GM12878 (cell line): ENCODE measurements around the gene VIT. TPM values are rescaled to one million over a fixed set of nuclear protein-coding genes. Genes with fewer than 3 reads are reported as not detected.
"Not testable (repeated sequence)": the region's sequence is repeated elsewhere in the genome, so short reads cannot be mapped to it uniquely, and the experiment has no call there.

Experiments used
- ATAC-seq: fragments of 200-7000 bp; cut with Tn5 transposase; 3 replicates; pipeline ENCODE4 v1.9.1; 2020; ENCODE audit warnings: mild to moderate bottlenecking, moderate library complexity
- BruUV-seq: library from RNA; stranded (reverse); fragments of 400-500 nt; replicated peaks from 2 replicates; lab custom pipeline; 2021; lab: Mats Ljungman, UMichigan
- CTCF ChIA-PET: fragments of 300-600 bp; sonication (Branson Sonifier 250); formaldehyde crosslinking; extraction: SDS; loops from one replicate; lab custom pipeline; 2021; ENCODE audit warnings: inconsistent platforms; lab: Yijun Ruan, JAX
- POLR2A ChIA-PET: fragments of 350-600 bp; formaldehyde crosslinking; extraction: SDS; loops from one replicate; lab custom pipeline; 2021; ENCODE audit warnings: inconsistent platforms; lab: Charles Lee
- RAD21 ChIA-PET: fragments of 300-600 bp; sonication (Branson Sonifier 250); formaldehyde crosslinking; loops from one replicate; lab custom pipeline; 2023; ENCODE audit warnings: antibody characterized with exemption; ENCODE audit not compliant: unreplicated experiment; lab: Charles Lee
- SMC1A ChIA-PET: fragments of 300-600 bp; sonication (Branson Sonifier 250); formaldehyde crosslinking; loops from one replicate; lab custom pipeline; 2023; ENCODE audit not compliant: unreplicated experiment, uncharacterized antibody; lab: Charles Lee
- DNase-seq: peaks from one replicate; pipeline ENCODE4 v3.0.0-alpha.2; 2011; ENCODE audit warnings: low read depth, low spot score
- FAIRE-seq: peaks from 3 replicates; lab custom pipeline; 2011; peaks lifted over from hg19 to GRCh38; lab: Jason Lieb, UNC
- H2AFZ ChIP-seq: 2 replicates; pipeline ENCODE4 v1.6.0; 2011; ENCODE audit warnings: low read depth, low read length, control low read depth; ENCODE audit not compliant: control insufficient read depth
- H3K27ac ChIP-seq: 2 replicates; pipeline ENCODE4 v1.5.1; 2011; ENCODE audit warnings: control low read depth; ENCODE audit not compliant: control insufficient read depth, insufficient read depth
- H3K27me3 ChIP-seq, 2 experiments: replicated peaks in 1 of 2; 2 replicates each; pipeline versions ENCODE4 v1.6.0 to v1.6.1; 2011; ENCODE audit warnings: low read length in 1 of 2; ENCODE audit not compliant: control insufficient read depth in 2 of 2, insufficient read depth in 2 of 2
- H3K36me3 ChIP-seq, 2 experiments: 2 replicates each; pipeline ENCODE4 v1.5.1; 2011; ENCODE audit warnings: low read length in 1 of 2; ENCODE audit not compliant: control insufficient read depth in 2 of 2, insufficient read depth in 2 of 2
- H3K4me1 ChIP-seq: 2 replicates; pipeline ENCODE4 v1.6.1; 2011; ENCODE audit warnings: mild to moderate bottlenecking, low read length, moderate library complexity, mixed read lengths; ENCODE audit not compliant: control insufficient read depth, insufficient read depth
- H3K4me2 ChIP-seq: 2 replicates; pipeline ENCODE4 v1.6.0; 2011; ENCODE audit warnings: control low read depth; ENCODE audit not compliant: control insufficient read depth, insufficient read depth
- H3K4me3 ChIP-seq: fragments of 200-600 bp; sonication (generic); 2 replicates; pipeline ENCODE4 v1.5.1; 2016
- H3K79me2 ChIP-seq: 2 replicates; pipeline ENCODE4 v1.6.0; 2011; ENCODE audit warnings: low read length; ENCODE audit not compliant: control insufficient read depth, insufficient read depth
- H3K9ac ChIP-seq: 2 replicates; pipeline ENCODE4 v1.8.0; 2011; ENCODE audit warnings: low read length, control low read depth, mixed read lengths; ENCODE audit not compliant: control insufficient read depth, insufficient read depth
- H3K9me3 ChIP-seq: replicated peaks from 3 replicates; pipeline ENCODE4 v1.5.1; 2011; ENCODE audit warnings: mild to moderate bottlenecking, low read length; ENCODE audit not compliant: control insufficient read depth, insufficient read depth
- H4K20me1 ChIP-seq: 2 replicates; pipeline ENCODE4 v1.6.0; 2011; ENCODE audit not compliant: control insufficient read depth, insufficient read depth
- CBX5 ChIP-seq: sonication (generic); IDR thresholded peaks from 2 replicates; pipeline ENCODE4 v1.6.1; 2016; ENCODE audit warnings: low read depth, moderate library complexity, mild to moderate bottlenecking, inconsistent platforms
- E2F8 ChIP-seq: fragments of 450-650 bp; IDR thresholded peaks from 2 replicates; pipeline ENCODE4 v1.6.1; 2018; ENCODE audit warnings: mild to moderate bottlenecking, low read depth, moderate library complexity; ENCODE audit not compliant: partially characterized antibody
- LARP7 ChIP-seq: fragments of 450-650 bp; IDR thresholded peaks from 2 replicates; pipeline ENCODE4 v1.6.1; 2017; ENCODE audit warnings: mild to moderate bottlenecking
- RBBP5 ChIP-seq: fragments of 200-600 bp; sonication (generic); conservative IDR thresholded peaks from 2 replicates; pipeline ENCODE4 v1.6.1; 2016
- RFX5 ChIP-seq: IDR thresholded peaks from 2 replicates; pipeline ENCODE4 v1.6.1; 2011; ENCODE audit warnings: low read depth, low read length, improper control_type of control experiment
- SMARCA5 ChIP-seq: fragments of 450-650 bp; IDR thresholded peaks from 2 replicates; pipeline ENCODE4 v1.6.1; 2017; ENCODE audit warnings: mild to moderate bottlenecking
- ZNF217 ChIP-seq: fragments of 450-650 bp; IDR thresholded peaks from 2 replicates; pipeline ENCODE4 v1.6.1; 2017; ENCODE audit warnings: antibody characterized with exemption, mild to moderate bottlenecking
- WGBS: methylation state at CpG from one replicate; pipeline ENCODE4 v1.1.6; 2016; ENCODE audit warnings: low lambda C conversion rate; ENCODE audit not compliant: insufficient replicate concordance, insufficient coverage; ENCODE audit errors: missing lambda C conversion rate; 5-methylcytosine and 5-hydroxymethylcytosine counted together
- in situ Hi-C: fragments of 300-500 bp; cut with MboI; formaldehyde crosslinking; loops from 9 replicates; pipeline ENCODE4 v1.14.3; 2018; ENCODE audit warnings: mixed read lengths
- intact Hi-C: fragments of 100-400 bp; cut with micrococcal nuclease; formaldehyde crosslinking; loops from one replicate; pipeline ENCODE4 v1.14.2; 2022; ENCODE audit not compliant: unreplicated experiment
- polyA plus RNA-seq, 11 experiments: library from polyadenylated mRNA; depleted of rRNA in 4 of 11; unstranded in 6 of 11; stranded (reverse) in 5 of 11; fragments of >200 nt; fragmentation: Nextera tagmentation in 4 of 11; fragmentation: Illumina TruSeq in 1 of 11; extraction: Ambion mirVana in 4 of 11; extraction: Trizol in 1 of 11; gene quantifications; 1 replicate in 1 of 11; 2 replicates in 10 of 11; pipeline versions ENCODE4 v1.2.1 to v1.2.3, GENCODE V29; 2011 to 2016; ENCODE audit warnings: inconsistent platforms in 2 of 11, missing spikeins in 2 of 11, low read depth in 1 of 11
- total RNA-seq, 4 experiments: library from RNA; depleted of rRNA in 3 of 4; stranded (reverse); fragments of >200 nt in 3 of 4; fragmentation: Illumina TruSeq in 1 of 4; extraction: Trizol in 1 of 4; gene quantifications; 2 replicates each; pipeline versions ENCODE4 v1.2.1 to v1.2.3, GENCODE V29; 2013 to 2021
- TF ChIP-seq, protein P1 (sequence below): IDR thresholded peaks from 2 replicates; pipeline ENCODE4 v1.6.1; 2012; ENCODE audit warnings: improper control_type of control experiment, low read depth, low read length; ENCODE audit not compliant: insufficient replicate concordance

VIT gene
- total and polyA plus RNA-seq, 10 of the 15 experiments (the other 5 are each of a cell fraction or from before 2014, with no cell fraction given) = 0.05 to 0.14 TPM; not detected in 8

DNA sequence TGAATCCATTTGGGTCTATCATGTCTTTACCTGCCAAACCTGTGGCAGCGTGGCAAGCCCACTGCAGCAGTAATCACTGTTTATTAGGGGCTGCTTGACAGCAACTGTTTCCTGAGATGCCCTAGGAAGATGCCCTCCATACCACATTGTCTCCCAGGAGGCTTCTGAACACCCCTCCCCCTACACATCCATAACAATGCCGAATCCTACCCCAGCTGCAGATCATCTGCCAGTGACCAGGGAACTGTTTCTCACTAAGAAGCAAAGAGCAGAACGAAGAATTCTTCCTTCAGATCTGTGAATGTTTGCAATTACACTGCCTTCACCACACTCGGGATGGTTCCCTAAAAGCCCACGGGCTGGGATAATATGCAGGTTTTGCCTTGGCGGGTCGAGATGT, 127.8 kb downstream of the VIT start (continued):
- no peak for TF ChIP-seq RFX5

DNA sequence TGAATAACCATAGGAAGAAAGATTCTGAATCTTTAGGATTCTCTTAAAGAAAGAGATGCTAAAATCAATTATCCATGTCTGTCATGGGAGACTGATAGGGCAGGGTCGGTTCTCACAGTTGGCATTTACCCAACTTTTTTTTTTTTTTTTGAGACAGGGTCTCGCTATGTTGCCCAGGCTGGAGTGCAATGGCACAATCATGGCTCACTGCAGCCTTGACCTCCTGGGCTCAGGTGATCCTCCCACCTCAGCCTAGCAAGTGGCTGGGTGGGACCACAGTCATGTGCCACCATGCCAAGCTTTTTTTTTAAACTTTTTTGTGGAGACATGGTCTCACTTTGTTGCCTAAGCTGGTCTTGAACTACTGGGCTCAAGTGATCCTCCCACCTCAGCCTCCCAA, 128.2 kb downstream of the VIT start:
- H2AFZ ChIP-seq, H3K27ac ChIP-seq, H3K4me3 ChIP-seq, H4K20me1 ChIP-seq, H3K36me3 ChIP-seq, H3K4me2 ChIP-seq, in situ Hi-C loops, FAIRE-seq, H3K4me1 ChIP-seq, H3K79me2 ChIP-seq, intact Hi-C loops, H3K9ac ChIP-seq, DNase-seq, BruUV-seq, H3K9me3 ChIP-seq, POLR2A ChIA-PET, RAD21 ChIA-PET, CTCF ChIA-PET, H3K27me3 ChIP-seq, ATAC-seq: not testable (repeated sequence)
- SMC1A ChIA-PET = interaction anchor here (0.6 kb wide), 1 partner anchor 157 kb away, joined by 3 read pairs; no protein-coding TSS in a partner anchor
- WGBS = 20% methylated on average over 2 of the region's 2 CpGs

- H3K27ac ChIP-seq = no peak overlapping the region
- WGBS = 100% methylated on average over 1 of the region's 1 CpG
- H3K79me2 ChIP-seq = no peaks in the 10 kb centered on the region
- H3K9me3 ChIP-seq = no peaks in the 10 kb centered on the region
- peak; percentile 46; the same call in 2 of the 3 replicates for ATAC-seq
- intact Hi-C loops (no loop called here), in situ Hi-C loops (no loop called here)
- CTCF ChIA-PET = no interaction called here
- H3K4me2 ChIP-seq = no peak overlapping the region
- H3K4me3 ChIP-seq = no peak overlapping the region
- no TSS peak for BruUV-seq
- POLR2A ChIA-PET = no interaction called here
- SMC1A ChIA-PET = interaction anchor here (1.1 to 1.7 kb wide), 2 partner anchors 10 to 12 kb away, joined by 3 to 7 read pairs; no protein-coding TSS in a partner anchor
- FAIRE-seq = no peak
- RAD21 ChIA-PET = no interaction called here
- no peaks in the 10 kb centered on the region for H4K20me1 ChIP-seq
- H2AFZ ChIP-seq = no peak overlapping the region
- no peak overlapping the region for H3K9ac ChIP-seq
- H3K4me1 ChIP-seq = no peaks in the 10 kb centered on the region
- no peaks in the 10 kb centered on the region for H3K36me3 ChIP-seq
- no peaks in the 10 kb centered on the region for H3K27me3 ChIP-seq
- DNase-seq = no peak
- TF ChIP-seq, protein P1, sequence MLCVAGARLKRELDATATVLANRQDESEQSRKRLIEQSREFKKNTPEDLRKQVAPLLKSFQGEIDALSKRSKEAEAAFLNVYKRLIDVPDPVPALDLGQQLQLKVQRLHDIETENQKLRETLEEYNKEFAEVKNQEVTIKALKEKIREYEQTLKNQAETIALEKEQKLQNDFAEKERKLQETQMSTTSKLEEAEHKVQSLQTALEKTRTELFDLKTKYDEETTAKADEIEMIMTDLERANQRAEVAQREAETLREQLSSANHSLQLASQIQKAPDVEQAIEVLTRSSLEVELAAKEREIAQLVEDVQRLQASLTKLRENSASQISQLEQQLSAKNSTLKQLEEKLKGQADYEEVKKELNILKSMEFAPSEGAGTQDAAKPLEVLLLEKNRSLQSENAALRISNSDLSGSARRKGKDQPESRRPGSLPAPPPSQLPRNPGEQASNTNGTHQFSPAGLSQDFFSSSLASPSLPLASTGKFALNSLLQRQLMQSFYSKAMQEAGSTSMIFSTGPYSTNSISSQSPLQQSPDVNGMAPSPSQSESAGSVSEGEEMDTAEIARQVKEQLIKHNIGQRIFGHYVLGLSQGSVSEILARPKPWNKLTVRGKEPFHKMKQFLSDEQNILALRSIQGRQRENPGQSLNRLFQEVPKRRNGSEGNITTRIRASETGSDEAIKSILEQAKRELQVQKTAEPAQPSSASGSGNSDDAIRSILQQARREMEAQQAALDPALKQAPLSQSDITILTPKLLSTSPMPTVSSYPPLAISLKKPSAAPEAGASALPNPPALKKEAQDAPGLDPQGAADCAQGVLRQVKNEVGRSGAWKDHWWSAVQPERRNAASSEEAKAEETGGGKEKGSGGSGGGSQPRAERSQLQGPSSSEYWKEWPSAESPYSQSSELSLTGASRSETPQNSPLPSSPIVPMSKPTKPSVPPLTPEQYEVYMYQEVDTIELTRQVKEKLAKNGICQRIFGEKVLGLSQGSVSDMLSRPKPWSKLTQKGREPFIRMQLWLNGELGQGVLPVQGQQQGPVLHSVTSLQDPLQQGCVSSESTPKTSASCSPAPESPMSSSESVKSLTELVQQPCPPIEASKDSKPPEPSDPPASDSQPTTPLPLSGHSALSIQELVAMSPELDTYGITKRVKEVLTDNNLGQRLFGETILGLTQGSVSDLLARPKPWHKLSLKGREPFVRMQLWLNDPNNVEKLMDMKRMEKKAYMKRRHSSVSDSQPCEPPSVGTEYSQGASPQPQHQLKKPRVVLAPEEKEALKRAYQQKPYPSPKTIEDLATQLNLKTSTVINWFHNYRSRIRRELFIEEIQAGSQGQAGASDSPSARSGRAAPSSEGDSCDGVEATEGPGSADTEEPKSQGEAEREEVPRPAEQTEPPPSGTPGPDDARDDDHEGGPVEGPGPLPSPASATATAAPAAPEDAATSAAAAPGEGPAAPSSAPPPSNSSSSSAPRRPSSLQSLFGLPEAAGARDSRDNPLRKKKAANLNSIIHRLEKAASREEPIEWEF = no peak
- no peak for TF ChIP-seq RBBP5
- TF ChIP-seq E2F8 = no peak
- TF ChIP-seq ZNF217 = no peak
- no peak for TF ChIP-seq LARP7
- TF ChIP-seq SMARCA5 = no peak
- no peak for TF ChIP-seq CBX5
Measured at GRCh38 chr2:36831185-36831584, 134.7 kb downstream of the VIT start.
